ENCODE data around the gene MBNL1.

DNA sequence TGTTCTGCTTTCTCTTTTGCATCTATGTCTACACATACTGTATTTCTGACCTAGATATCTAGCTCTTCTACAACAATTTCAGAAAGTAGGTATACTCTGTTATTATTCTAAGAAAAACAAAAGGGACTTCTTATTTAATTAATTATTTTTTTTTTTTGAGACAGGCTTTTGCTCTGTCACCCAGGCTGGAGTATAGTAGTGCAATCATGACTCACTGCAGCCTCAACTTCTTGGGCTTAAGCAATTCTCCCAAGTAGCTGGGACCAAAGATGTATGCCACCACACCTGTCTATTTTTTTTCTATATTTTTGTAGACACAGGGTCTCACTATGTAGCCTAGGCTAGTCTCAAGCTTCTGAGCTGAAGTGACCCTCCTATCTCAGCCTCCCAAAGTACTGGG, 130.6 kb downstream of the MBNL1 start:
- TF ChIP-seq, protein P1, sequence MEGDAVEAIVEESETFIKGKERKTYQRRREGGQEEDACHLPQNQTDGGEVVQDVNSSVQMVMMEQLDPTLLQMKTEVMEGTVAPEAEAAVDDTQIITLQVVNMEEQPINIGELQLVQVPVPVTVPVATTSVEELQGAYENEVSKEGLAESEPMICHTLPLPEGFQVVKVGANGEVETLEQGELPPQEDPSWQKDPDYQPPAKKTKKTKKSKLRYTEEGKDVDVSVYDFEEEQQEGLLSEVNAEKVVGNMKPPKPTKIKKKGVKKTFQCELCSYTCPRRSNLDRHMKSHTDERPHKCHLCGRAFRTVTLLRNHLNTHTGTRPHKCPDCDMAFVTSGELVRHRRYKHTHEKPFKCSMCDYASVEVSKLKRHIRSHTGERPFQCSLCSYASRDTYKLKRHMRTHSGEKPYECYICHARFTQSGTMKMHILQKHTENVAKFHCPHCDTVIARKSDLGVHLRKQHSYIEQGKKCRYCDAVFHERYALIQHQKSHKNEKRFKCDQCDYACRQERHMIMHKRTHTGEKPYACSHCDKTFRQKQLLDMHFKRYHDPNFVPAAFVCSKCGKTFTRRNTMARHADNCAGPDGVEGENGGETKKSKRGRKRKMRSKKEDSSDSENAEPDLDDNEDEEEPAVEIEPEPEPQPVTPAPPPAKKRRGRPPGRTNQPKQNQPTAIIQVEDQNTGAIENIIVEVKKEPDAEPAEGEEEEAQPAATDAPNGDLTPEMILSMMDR (IDR thresholded peaks at IDR 0.05): no peak
- TF ChIP-seq POLR2A (IDR thresholded peaks at IDR 0.05): no peak
- no peak for TF ChIP-seq EP300 (IDR thresholded peaks at IDR 0.05)
- peak in 1 of 3 donors; percentile 23 for TF ChIP-seq POLR2AphosphoS5 (IDR thresholded peaks at IDR 0.05)
